ENCODE data around the gene GALR1.
A peak's percentile ranks its signal among the peaks of the same experiment; 100 is the strongest.
"Not testable (repeated sequence)": the region's sequence is repeated elsewhere in the genome, so short reads cannot be mapped to it uniquely, and the experiment has no call there.

GALR1 gene, protein sequence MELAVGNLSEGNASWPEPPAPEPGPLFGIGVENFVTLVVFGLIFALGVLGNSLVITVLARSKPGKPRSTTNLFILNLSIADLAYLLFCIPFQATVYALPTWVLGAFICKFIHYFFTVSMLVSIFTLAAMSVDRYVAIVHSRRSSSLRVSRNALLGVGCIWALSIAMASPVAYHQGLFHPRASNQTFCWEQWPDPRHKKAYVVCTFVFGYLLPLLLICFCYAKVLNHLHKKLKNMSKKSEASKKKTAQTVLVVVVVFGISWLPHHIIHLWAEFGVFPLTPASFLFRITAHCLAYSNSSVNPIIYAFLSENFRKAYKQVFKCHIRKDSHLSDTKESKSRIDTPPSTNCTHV

GRCh38 chr18:77249569-77250500 lies at the start of gene GALR1:
Gene GALR1, plus strand, starts transcription at chr18:77249848. Its CDS starts 701 bp downstream, at chr18:77250549.
- DNase-seq (ENCODE audit: low spot score) (no peak), FAIRE-seq (no peak)

DNA sequence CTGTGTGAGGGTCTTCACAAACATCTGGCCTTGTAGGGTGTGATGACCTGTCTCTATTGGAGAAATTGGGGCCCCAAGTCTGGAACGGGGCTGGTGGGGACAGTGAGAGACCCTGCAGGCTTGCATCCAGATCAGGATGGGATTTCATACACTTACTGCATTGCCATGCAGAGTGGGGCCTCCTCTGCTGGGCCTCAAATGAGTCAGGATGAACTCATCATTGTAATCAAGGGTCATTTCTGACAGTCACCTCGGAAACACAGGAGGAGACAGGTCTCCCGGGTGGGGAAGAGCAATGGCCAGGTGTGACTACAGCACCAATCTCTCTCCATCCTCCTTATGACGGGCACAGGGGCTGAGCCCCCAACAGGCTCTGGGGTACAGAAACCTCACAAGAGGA lies 48.1 kb upstream of the GALR1 start:
- DNase-seq (ENCODE audit: low spot score), result peak; percentile 47

GRCh38 chr18:77202329-77202728 lies 47.3 kb upstream of the GALR1 start:
- FAIRE-seq (no peak), DNase-seq (ENCODE audit: low spot score) (no peak)

More for the DNA sequence above, 48.1 kb upstream of the GALR1 start:
- FAIRE-seq, result no peak

GRCh38 chr18:77203071-77203470 lies 46.6 kb upstream of the GALR1 start:
- FAIRE-seq, result no peak
- no peak for DNase-seq (ENCODE audit: low spot score)

DNA sequence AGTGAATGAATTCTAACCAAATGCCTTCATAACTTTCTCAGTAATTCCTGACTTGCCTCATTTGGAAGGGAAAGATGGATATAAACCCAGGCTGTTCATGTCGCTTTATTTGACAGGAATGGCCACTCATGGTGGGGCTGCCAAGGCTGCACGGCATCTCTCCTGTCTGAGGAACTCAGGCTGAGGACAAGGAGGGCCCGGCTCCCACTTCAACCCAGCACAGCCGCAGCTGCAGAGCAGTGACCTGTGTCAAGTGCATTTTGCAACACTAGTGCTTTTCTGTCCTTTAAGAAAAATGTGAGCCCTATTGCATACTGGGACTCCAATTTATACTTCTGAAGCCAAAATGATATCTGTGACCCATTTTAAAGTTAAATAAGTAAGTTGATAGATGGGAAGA lies 45.8 kb upstream of the GALR1 start:
- no peak for FAIRE-seq
- DNase-seq (ENCODE audit: low spot score), result no peak

DNA sequence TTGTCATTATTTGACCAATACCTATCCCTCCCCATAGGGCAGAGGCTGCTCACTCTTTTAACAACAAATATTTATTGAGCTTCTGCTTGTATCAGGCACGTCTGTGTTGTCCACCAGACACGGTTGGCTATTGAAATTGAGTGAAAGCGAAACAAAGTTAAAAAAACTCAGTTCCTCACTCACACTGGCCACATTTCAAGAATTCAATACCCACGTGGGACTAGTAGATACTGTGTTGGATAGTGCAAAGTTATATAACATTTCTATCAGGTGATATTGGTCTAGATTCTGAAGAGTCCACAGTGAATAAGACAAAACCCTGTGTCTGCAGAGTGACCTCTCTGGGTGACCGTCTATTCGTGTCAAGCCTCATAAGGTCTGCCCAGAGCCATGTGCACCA lies 43.9 kb upstream of the GALR1 start:
- FAIRE-seq (no peak), DNase-seq (ENCODE audit: low spot score) (no peak)

DNA sequence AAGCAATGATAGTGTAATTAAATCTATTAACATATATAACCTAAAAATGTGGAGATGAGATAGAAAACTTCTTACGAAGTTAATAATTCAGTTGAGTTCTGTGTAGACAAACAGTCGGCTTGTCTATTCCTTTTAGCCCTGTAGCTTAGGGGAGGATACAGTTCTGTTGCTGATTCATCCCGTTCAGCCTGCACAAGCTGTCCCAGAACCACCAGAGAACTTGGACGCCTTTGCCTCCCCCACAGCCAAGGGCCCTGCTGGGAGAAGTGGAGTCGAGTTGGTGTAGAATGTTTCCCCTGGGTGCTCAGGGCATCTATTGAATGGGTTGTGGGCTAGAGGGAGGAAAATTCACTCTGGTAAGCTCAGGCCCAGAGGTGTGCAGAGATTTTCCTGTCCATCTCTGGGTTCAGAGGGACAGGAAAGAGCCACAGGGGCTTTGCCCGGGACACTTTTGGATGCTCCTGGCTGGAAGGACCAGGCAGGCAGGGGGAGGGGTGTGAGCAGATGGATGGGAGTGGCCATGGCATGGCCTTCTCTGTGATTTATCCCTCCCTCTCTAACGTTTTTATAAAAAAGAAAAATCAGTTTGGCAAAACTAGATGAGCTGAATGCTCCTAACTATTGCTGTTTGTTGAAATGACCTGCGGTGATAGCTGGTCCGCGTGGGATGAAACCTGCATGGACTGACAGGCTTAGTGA lies 42.8 kb upstream of the GALR1 start:
- DNase-seq (ENCODE audit: low spot score) (peak; percentile 59), FAIRE-seq (peak; percentile 66)

- DNase-seq (ENCODE audit: low spot score), result peak; percentile 65
- FAIRE-seq, result no peak
These were observed 42.1 kb upstream of the GALR1 start for GRCh38 chr18:77207540-77207939.

GRCh38 chr18:77208964-77209363 lies 40.7 kb upstream of the GALR1 start:
- FAIRE-seq, result peak; percentile 92
- DNase-seq (ENCODE audit: low spot score), result peak; percentile 87

DNA sequence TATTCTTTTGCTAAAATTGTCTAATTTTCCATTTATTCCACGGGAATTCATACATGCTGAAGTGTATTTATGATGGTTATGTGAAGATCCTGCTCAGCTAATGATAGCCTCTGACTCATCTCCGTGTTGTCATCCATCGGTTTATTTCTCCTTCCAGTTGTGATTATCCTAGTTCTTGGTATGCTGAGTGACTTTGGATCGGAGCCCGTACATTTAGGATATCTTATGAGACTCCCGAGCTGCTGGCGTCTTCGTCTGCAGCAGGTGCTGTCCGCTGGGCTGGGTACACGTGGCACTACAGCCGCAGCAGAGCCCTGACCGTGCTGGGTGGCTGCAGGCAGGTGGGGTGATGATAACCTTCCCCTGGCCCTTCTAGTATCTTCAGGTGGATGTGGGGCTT lies 40.1 kb upstream of the GALR1 start:
- FAIRE-seq (peak; percentile 30), DNase-seq (ENCODE audit: low spot score) (peak; percentile 43)

GRCh38 chr18:77210249-77210648 lies 39.4 kb upstream of the GALR1 start:
- no peak for FAIRE-seq

GRCh38 chr18:77218642-77219041 lies 31.0 kb upstream of the GALR1 start:
- no peak for DNase-seq (ENCODE audit: low spot score)
- no peak for FAIRE-seq

More at GRCh38 chr18:77210249-77210648, 39.4 kb upstream of the GALR1 start:
- no peak for DNase-seq (ENCODE audit: low spot score)

DNA sequence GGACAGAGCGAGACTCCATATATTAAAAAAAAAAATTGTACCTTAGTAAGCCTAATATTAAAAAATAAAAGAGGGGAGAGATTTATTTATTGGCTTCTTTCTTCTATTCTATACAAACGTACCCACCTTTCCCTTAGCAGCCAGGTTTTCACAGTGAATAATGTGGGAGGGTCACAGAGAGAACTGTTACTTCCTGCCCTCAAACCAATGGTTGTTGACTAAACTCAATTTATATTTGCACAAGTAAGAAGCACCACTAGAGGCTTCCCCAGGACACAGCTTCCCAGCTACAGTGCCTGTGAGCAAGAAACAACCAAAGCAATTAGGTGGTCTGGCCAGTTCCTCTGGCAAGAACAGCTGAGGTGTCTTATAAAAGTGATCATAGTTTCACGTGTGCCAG lies 28.9 kb upstream of the GALR1 start:
- DNase-seq (ENCODE audit: low spot score) (no peak), FAIRE-seq (no peak)

DNA sequence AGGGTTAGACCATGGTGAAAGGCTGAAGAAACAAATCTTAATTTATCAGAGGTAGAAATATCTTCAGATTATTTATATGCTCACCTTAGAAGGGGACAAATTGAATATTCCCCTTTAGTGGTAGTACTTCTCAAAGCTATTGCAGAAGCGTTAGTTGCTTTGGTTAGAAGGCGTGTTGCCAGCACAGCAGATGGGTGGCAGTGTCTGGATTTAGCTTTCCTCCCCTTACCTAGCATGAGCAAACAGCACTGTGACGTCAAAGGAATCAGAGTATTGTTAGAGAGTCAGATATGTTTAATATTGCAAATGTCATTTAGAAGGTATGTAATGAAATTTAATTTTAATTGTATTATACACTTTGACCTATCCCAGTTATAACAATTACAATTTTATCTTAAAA lies 27.2 kb upstream of the GALR1 start:
- no peak for FAIRE-seq

GRCh38 chr18:77223221-77223639 lies 26.4 kb upstream of the GALR1 start:
- DNase-seq (ENCODE audit: low spot score), result no peak
- FAIRE-seq, result no peak

More for the DNA sequence above, 27.2 kb upstream of the GALR1 start:
- DNase-seq (ENCODE audit: low spot score), result no peak

GRCh38 chr18:77223653-77224052 lies 26.0 kb upstream of the GALR1 start:
- no peak for FAIRE-seq
- DNase-seq (ENCODE audit: low spot score), result no peak

GRCh38 chr18:77230645-77231044 lies 19.0 kb upstream of the GALR1 start:
- no peak for FAIRE-seq
- DNase-seq (ENCODE audit: low spot score), result no peak

GRCh38 chr18:77234504-77235365 lies 14.9 kb upstream of the GALR1 start:
- FAIRE-seq, result no peak
- no peak for DNase-seq (ENCODE audit: low spot score)

DNA sequence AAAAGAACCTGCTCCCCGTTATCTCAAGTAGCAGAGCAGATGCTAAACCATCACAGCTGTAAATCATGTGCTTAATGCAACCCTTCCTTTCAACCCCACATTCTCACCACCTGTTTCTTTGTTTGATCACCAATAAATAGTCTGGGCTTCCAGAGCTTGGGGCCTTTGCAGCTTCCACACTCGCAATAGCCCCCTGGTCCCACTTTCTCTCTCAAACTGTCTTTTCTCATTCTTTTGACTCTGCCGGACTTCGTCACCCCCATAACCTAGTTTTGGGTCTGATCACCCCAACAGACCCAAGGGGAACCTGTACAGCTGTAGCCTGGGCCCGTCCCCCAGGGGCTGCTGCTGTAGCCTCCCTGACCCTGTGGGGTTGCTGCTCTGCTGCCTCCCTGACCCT lies 10.4 kb upstream of the GALR1 start:
- DNase-seq (ENCODE audit: low spot score); FAIRE-seq: not testable (repeated sequence)

DNA sequence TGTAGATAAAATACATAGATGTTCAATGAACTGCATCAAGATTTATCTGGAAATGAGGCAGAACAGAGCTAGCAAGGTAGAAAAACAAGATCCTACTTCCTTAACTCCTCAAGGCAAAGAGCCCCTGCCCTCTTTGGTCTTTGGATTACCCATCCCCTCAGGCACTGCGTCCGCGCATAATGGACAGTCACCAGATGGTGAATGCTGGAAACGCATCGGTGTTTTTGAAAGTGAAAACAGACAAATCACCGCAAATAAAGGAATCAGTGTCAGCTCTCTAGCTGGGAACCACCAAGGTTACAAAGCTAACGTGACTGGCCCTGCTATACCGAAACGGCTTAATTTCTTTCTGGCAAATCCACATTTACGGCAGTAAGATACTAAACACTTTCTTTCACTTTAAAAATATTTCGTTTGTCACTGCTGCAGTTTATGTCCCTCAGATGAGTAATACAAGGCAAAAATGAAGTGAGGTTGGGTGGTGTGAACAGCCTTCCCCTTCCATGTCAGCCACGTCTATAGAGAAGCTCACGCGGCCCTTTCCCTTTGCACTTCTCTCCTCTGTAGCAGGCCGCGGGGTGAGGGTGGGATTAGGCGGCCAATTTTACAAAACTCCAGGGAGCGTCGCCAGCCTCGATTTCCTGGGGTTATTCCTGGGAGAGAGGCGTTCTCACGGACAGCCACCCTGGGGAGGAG lies 627 bp upstream of the GALR1 start:
- DNase-seq (ENCODE audit: low spot score) (no peak), FAIRE-seq (no peak)
